SK-N-SH treated with all-trans-retinoic acid at 6 μM for 48 hours (cell line): ENCODE measurements around the gene NKAP.
"Not testable (repeated sequence)": the region's sequence is repeated elsewhere in the genome, so short reads cannot be mapped to it uniquely, and the experiment has no call there.

ENCODE experiments used
- ATAC-seq: fragments of 200-7000 bp; cut with Tn5 transposase; 3 replicates; pipeline ENCODE4 v1.9.1; 2020; ENCODE audit warnings: mild to moderate bottlenecking, moderate library complexity
- ARNTL ChIP-seq: fragments of 450-650 bp; formaldehyde crosslinking; IDR thresholded peaks from 2 replicates; pipeline ENCODE4 v1.5.0; 2020; ENCODE audit warnings: low read depth, mild to moderate bottlenecking, moderate library complexity, borderline replicate concordance
- BACH2 ChIP-seq: fragments of 250-450 bp; sonication (Bioruptor Pico); IDR thresholded peaks from 2 replicates; pipeline ENCODE4 v1.9.0; 2021; ENCODE audit warnings: mild to moderate bottlenecking, borderline replicate concordance
- CREB5 ChIP-seq: fragments of 250-450 bp; sonication (Bioruptor Pico); IDR thresholded peaks from 2 replicates; pipeline ENCODE4 v1.5.1; 2020; ENCODE audit warnings: low read depth, mild to moderate bottlenecking, moderate library complexity
- CSDC2 ChIP-seq: fragments of 250-450 bp; sonication (Bioruptor Pico); IDR thresholded peaks from 2 replicates; pipeline ENCODE4 v1.5.0; 2020; ENCODE audit warnings: mild to moderate bottlenecking, moderate library complexity
- CSRNP3 ChIP-seq: fragments of 250-450 bp; sonication (Bioruptor Pico); IDR thresholded peaks from 2 replicates; pipeline ENCODE4 v1.5.1; 2021; ENCODE audit warnings: mild to moderate bottlenecking, moderate library complexity
- ESRRG ChIP-seq: fragments of 250-450 bp; sonication (Bioruptor Pico); IDR thresholded peaks from 2 replicates; pipeline ENCODE4 v1.6.1; 2021; ENCODE audit warnings: mild to moderate bottlenecking
- GLIS3 ChIP-seq: fragments of 250-450 bp; sonication (Bioruptor Pico); IDR thresholded peaks from 2 replicates; pipeline ENCODE4 v1.5.0; 2020; ENCODE audit warnings: mild to moderate bottlenecking, moderate library complexity
- ISL1 ChIP-seq: fragments of 250-450 bp; sonication (Bioruptor Pico); IDR thresholded peaks from 2 replicates; pipeline ENCODE4 v2.1.2; 2022; ENCODE audit warnings: mild to moderate bottlenecking, moderate library complexity
- OSR1 ChIP-seq: fragments of 250-450 bp; sonication (Bioruptor Pico); IDR thresholded peaks from 2 replicates; pipeline ENCODE4 v1.8.0; 2022; ENCODE audit warnings: moderate library complexity, mild to moderate bottlenecking, inconsistent platforms
- PATZ1 ChIP-seq: fragments of 250-450 bp; sonication (Bioruptor Pico); IDR thresholded peaks from 2 replicates; pipeline ENCODE4 v1.8.0; 2020; ENCODE audit warnings: mild to moderate bottlenecking, moderate library complexity, borderline replicate concordance
- PPARA ChIP-seq: fragments of 250-450 bp; sonication (Bioruptor Pico); IDR thresholded peaks from 2 replicates; pipeline ENCODE4 v1.5.0; 2020; ENCODE audit warnings: mild to moderate bottlenecking, borderline replicate concordance
- RARB ChIP-seq: fragments of 250-450 bp; sonication (Bioruptor Pico); IDR thresholded peaks from 2 replicates; pipeline ENCODE4 v1.8.0; 2021; ENCODE audit warnings: mild to moderate bottlenecking, moderate library complexity
- SNAI2 ChIP-seq: fragments of 250-450 bp; sonication (Bioruptor Pico); IDR thresholded peaks from 2 replicates; pipeline ENCODE4 v1.5.0; 2020; ENCODE audit warnings: mild to moderate bottlenecking, moderate library complexity
- TCF4 ChIP-seq: fragments of 250-450 bp; sonication (Bioruptor Pico); IDR thresholded peaks from 2 replicates; pipeline ENCODE4 v1.8.0; 2021; ENCODE audit warnings: mild to moderate bottlenecking, moderate library complexity, borderline replicate concordance
- TOX ChIP-seq: fragments of 250-450 bp; sonication (Bioruptor Pico); IDR thresholded peaks from 2 replicates; pipeline ENCODE4 v1.8.0; 2021; ENCODE audit warnings: mild to moderate bottlenecking, moderate library complexity, borderline replicate concordance
- TSHZ2 ChIP-seq: fragments of 250-450 bp; sonication (Bioruptor Pico); IDR thresholded peaks from 2 replicates; pipeline ENCODE4 v1.5.0; 2020; ENCODE audit warnings: mild to moderate bottlenecking, moderate library complexity
- ZC3H10 ChIP-seq: fragments of 250-450 bp; sonication (Bioruptor Pico); IDR thresholded peaks from 2 replicates; pipeline ENCODE4 v1.5.1; 2021; ENCODE audit warnings: mild to moderate bottlenecking, moderate library complexity
- ZFP3 ChIP-seq: fragments of 250-450 bp; sonication (Bioruptor Pico); IDR thresholded peaks from 2 replicates; pipeline ENCODE4 v1.5.0; 2020; ENCODE audit warnings: mild to moderate bottlenecking, moderate library complexity
- ZFP30 ChIP-seq: fragments of 450-650 bp; formaldehyde crosslinking; IDR thresholded peaks from 2 replicates; pipeline ENCODE4 v1.5.0; 2022; ENCODE audit warnings: mild to moderate bottlenecking, moderate library complexity
- ZNF565 ChIP-seq: fragments of 450-650 bp; formaldehyde crosslinking; conservative IDR thresholded peaks from 2 replicates; pipeline ENCODE4 v1.5.0; 2020; ENCODE audit warnings: low read depth, mild to moderate bottlenecking, moderate library complexity
- ZNF70 ChIP-seq: fragments of 450-650 bp; formaldehyde crosslinking; IDR thresholded peaks from 2 replicates; pipeline ENCODE4 v1.5.0; 2020; ENCODE audit warnings: mild to moderate bottlenecking, moderate library complexity
- ZNF8 ChIP-seq: fragments of 450-650 bp; formaldehyde crosslinking; IDR thresholded peaks from 2 replicates; pipeline ENCODE4 v1.5.0; 2020; ENCODE audit warnings: mild to moderate bottlenecking, moderate library complexity

The NKAP gene

GRCh38 chrX:119971184-119971583, 27.6 kb upstream of the NKAP start (continued):
- TF ChIP-seq TSHZ2 (CRISPR knock-in tag): no peak
- TF ChIP-seq ZNF70: no peak
- TF ChIP-seq ISL1 (CRISPR knock-in tag): no peak
- no peak for TF ChIP-seq OSR1
- TF ChIP-seq RARB: no peak
- TF ChIP-seq TOX (CRISPR knock-in tag): no peak

GRCh38 chrX:119970574-119970973, 27.0 kb upstream of the NKAP start:
- ATAC-seq: no peak
- TF ChIP-seq SNAI2 (CRISPR knock-in tag) (no peak), BACH2 (no peak), TCF4 (CRISPR knock-in tag) (no peak), PPARA (CRISPR knock-in tag) (no peak), GLIS3 (CRISPR knock-in tag) (no peak), ZFP30 (CRISPR knock-in tag) (no peak), ZNF565 (CRISPR knock-in tag) (no peak), PATZ1 (CRISPR knock-in tag) (no peak), ZNF8 (CRISPR knock-in tag) (no peak), OSR1 (no peak), ZC3H10 (CRISPR knock-in tag) (no peak), ESRRG (CRISPR knock-in tag) (no peak), ZFP3 (no peak), ZNF70 (no peak), ISL1 (CRISPR knock-in tag) (no peak), TSHZ2 (CRISPR knock-in tag) (no peak), CSDC2 (CRISPR knock-in tag) (no peak), RARB (no peak)

GRCh38 chrX:119966837-119967236, 23.3 kb upstream of the NKAP start:
- not testable (repeated sequence) for ATAC-seq

GRCh38 chrX:119960625-119961024, 17.1 kb upstream of the NKAP start:
- ATAC-seq: no peak
- TF ChIP-seq SNAI2 (CRISPR knock-in tag): no peak
- no peak for TF ChIP-seq ZNF70
- TF ChIP-seq ZFP3: no peak
- no peak for TF ChIP-seq TOX (CRISPR knock-in tag)
- TF ChIP-seq ZFP30 (CRISPR knock-in tag): no peak
- TF ChIP-seq CSRNP3 (CRISPR knock-in tag): no peak
- TF ChIP-seq OSR1: no peak
- TF ChIP-seq TCF4 (CRISPR knock-in tag): no peak
- TF ChIP-seq ARNTL (CRISPR knock-in tag): no peak
- no peak for TF ChIP-seq ZC3H10 (CRISPR knock-in tag)
- TF ChIP-seq ESRRG (CRISPR knock-in tag): no peak
- TF ChIP-seq CREB5 (CRISPR knock-in tag): no peak
- no peak for TF ChIP-seq PATZ1 (CRISPR knock-in tag)
- no peak for TF ChIP-seq PPARA (CRISPR knock-in tag)
- TF ChIP-seq GLIS3 (CRISPR knock-in tag): no peak
- TF ChIP-seq ZNF8 (CRISPR knock-in tag): no peak
- TF ChIP-seq ZNF565 (CRISPR knock-in tag): no peak
- TF ChIP-seq ISL1 (CRISPR knock-in tag): no peak
